GM18502 (cell line): Measurements from ENCODE around the gene NOS1AP.
"Not testable (repeated sequence)": the region's sequence is repeated elsewhere in the genome, so short reads cannot be mapped to it uniquely, and the experiment has no call there.

Experiments
- ATAC-seq: cut with Tn5 transposase; IDR thresholded peaks from one replicate; pipeline ENCODE4 v1.9.1; 2021; ENCODE audit warnings: mild to moderate bottlenecking; ENCODE audit not compliant: unreplicated experiment, poor library complexity

The NOS1AP gene

GRCh38 chr1:162187687-162188276 is 118.3 kb downstream of the NOS1AP start:
- no peak for ATAC-seq

DNA sequence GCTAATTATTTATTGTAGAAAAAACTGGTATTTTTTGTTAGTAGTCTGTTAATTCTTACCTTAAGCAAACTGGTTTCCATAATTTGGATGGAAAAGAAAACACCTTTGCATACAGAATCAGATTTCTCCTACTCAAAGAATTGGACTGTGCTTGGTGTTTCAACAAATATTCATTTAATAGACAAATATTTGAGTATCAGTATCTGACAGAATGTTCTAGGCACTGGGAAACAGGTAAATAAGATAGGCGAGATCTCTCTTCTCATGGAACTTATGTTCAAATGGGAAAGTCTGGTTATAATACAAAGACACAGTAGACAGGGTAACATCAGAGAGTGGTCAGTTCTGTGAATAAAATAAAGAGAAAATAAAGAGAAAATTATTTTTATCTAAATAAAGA is 119.9 kb downstream of the NOS1AP start:
- ATAC-seq = no peak

DNA sequence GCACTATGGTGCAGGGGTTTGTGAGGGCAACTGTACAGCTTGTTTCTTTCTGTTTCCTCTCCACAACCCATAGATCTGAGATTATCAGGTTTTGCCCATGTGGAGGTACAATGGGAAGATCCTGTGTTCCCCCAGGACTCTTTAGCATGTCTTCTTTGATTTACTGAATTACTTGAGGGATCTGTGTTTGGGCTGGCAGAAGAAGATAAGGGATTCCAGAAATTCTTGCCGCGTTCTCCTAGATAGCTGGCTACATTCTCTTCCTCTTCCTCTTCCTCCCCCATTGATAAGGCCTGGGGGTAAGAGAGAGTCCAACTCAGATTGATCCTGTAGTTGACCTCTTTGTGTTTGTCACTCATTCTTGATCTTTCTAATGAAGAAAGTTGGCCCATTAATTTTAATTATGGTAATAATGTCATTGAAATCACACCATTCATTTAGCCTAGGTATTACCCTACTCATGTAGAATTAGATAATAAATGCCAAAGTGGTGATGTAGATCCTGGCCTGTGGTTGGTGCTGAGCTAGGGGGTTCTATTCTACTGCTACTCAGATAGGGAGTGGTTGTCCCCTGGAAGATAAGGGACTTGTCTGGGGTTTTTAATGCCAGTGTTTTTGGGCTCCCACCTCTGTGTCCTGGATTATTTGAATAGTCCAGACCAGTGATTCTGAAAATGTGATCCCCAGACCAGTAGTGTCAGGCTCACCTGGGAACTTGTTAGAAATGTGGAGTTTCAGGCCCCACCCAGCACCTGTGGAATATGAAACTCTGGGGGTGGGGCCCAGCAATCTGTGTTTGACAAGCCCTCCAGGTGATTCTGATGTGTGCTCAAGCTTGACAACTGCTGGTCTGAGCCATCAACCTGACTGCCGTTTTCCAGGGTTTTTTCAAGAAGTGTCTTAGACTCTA is 122.2 kb downstream of the NOS1AP start:
- ATAC-seq = no peak

DNA sequence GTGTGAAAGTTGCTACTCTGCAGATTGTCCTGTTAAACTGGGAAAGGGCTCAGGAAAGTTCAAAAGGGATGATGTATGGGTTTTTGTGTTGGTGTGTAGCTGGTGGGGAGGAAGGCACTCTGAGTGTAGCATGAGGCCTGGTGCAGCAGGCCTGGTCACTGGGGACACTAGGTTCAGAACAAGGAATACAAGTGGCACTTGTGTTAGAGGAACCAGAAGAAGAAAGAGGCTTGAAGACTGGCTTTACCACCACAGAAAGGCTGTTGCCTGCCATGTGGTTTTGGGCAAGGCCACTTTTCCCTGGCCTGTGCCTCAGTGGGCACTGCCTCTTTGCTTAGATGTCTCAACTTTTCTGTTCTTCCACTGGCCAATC is 122.8 kb downstream of the NOS1AP start:
- no peak for ATAC-seq

- ATAC-seq = no peak
Measured at GRCh38 chr1:162192763-162193162, 123.3 kb downstream of the NOS1AP start.

GRCh38 chr1:162193221-162193620 is 123.7 kb downstream of the NOS1AP start:
- no peak for ATAC-seq

- ATAC-seq = no peak
Measured at GRCh38 chr1:162193815-162194214, 124.3 kb downstream of the NOS1AP start.

DNA sequence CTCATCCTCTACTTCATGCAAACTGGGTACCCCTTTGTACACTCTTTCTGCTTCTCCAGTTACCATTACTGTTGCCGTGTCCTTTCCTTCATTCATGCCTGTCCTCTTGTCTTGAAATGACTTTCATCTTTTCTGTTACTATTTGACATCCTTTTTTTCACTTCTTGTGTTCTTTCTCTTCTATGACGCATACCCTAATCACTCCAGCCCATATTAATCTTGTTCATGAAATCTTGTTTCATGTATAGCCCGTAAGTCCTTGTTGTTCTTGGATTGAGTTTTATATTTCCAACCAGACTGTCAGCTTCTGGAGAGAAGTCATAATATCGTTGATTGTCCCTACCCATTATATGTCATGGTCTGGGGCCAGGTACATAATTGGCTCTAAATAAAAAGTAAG is 126.1 kb downstream of the NOS1AP start:
- no peak for ATAC-seq

- ATAC-seq = no peak
Measured at GRCh38 chr1:162196387-162196786, 126.9 kb downstream of the NOS1AP start.

DNA sequence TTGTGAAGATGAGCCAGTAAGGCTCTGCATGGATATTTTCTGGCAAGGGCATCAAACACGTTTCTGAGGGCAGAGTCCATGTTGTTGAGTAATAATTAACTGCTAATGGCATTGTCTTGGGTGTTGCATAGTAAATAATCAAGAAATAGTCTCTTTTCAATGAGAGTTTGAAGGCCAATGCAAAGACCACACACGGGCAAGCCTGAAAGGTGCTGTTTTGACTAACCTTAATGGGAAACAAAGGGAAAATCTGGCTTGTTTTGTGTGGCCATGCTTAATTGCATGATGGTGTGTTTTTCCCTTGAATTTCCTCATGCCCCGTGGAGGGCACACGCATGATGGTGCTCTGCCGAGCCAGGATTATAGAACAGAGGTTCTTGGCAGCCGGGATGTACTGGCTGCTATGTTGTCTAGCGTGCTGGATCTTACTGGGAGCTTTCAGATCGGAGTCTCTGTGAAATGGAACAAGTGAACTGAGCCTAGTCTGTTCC is 127.6 kb downstream of the NOS1AP start:
- no peak for ATAC-seq

- no peak for ATAC-seq
Measured at GRCh38 chr1:162197615-162198421, 128.3 kb downstream of the NOS1AP start.

GRCh38 chr1:162200096-162200847 is 130.8 kb downstream of the NOS1AP start:
- no peak for ATAC-seq

DNA sequence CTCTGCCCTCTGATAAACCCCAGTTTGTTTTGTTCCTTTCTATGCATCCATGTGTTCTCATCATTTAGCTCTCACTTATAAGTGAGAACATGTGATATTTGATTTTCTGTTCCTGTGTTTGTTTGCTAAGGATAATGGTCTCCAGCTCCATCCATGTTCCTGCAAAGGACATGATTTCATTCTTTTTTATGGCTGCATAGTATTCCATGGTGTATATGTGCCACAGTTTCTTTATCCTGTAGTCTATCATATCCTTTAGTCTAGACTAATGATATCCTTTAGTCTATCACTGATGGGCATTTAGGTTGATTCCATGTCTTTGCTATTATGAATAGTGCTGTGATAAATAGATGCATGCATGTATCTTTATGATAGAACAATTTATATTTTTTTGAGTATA is 131.6 kb downstream of the NOS1AP start:
- not testable (repeated sequence) for ATAC-seq

- no peak for ATAC-seq
Measured at GRCh38 chr1:162204129-162204822, 134.8 kb downstream of the NOS1AP start.

DNA sequence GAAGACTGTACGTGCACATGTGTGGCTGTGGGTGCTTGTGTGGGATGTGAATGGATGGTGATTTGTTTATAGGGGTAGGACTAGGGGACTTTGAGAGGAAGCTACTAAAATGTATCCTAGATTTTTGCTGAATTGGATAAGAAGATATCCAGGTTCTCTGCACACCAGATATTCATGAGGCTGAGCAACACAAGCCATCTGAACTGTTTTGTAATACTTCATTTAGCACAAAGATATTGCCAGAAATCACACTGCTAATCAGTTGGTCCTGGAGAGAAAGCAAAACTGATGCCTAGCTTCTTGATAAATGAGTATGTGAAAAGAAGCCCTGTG is 135.3 kb downstream of the NOS1AP start:
- no peak for ATAC-seq

DNA sequence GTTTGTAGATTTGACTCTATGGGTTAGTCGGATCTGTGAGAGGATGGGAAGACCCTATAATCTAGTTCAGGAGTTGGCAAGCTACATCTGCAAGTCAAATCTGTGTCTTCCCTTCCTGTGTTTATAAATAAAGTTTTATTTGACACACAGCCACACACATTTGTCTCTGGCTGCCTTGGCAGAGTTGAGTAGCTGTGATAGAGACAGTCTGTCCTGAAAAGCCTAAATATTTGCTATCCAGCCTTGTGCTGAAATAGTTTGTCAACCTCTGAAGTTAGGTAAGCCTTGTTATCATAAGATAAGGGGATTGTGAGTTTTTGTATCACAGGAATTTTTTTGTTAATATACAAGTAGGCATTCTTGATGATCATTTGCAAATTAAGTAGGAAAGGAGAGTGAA is 136.8 kb downstream of the NOS1AP start:
- no peak for ATAC-seq

GRCh38 chr1:162206749-162207635 is 137.5 kb downstream of the NOS1AP start:
- ATAC-seq = no peak

DNA sequence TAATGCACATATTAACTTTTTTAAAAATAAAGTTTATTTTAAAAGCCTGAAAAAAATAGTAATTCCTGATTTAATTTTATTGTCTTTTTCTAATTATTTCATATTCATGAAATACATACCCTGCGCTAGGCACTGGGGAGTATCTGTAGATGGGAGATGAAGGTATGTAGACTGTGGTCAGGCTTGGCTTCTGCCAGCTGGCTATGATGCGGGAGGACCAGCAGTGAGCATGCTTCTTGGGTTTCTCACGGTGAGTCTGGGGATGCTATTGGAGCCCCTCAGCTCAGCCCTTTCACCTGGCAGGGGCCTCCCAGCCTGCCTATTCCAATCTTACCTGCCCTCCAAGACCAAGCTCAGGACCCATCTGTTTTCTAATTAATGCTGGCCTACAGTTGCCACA is 138.4 kb downstream of the NOS1AP start:
- ATAC-seq = no peak

DNA sequence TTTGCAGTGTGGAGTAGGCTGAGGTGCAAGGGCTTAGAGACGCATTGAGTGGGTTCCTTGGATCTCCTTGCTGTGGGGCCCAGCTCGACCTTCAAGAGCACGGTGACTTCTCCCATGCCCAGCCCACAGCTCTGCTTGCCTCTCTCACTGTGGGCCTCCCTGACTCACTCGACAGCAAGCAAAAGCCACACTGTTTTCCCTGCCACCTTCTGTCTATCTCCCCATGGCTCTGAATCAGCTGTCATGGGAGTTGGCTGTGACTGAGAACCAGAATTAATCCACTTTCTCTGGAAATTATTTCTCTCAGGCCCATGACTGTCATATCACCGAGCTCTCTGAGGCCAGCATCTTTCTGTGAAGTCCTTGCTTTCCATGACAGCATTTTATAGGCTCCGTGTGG is 140.7 kb downstream of the NOS1AP start:
- no peak for ATAC-seq
